Muscle of leg (tissue), 11 donors: ENCODE measurements around the gene PHLDB3. TPM values are rescaled to one million over a fixed set of nuclear protein-coding genes. Genes with fewer than 3 reads are reported as not detected.

Experiments
- DNase-seq: peaks from one replicate; pipeline ENCODE4 v3.0.0; 2013
- H3K27ac ChIP-seq: one replicate; pipeline ENCODE4 v1.5.1; 2013; ENCODE audit warnings: mild to moderate bottlenecking, low read length, control low read depth
- H3K27me3 ChIP-seq: one replicate; pipeline ENCODE4 v1.6.1; 2013; ENCODE audit warnings: low read length; ENCODE audit not compliant: control insufficient read depth, insufficient read depth
- H3K36me3 ChIP-seq: one replicate; pipeline ENCODE4 v1.6.1; 2013; ENCODE audit warnings: low read length; ENCODE audit not compliant: control insufficient read depth, insufficient read depth
- H3K4me1 ChIP-seq: one replicate; pipeline ENCODE4 v1.6.1; 2013; ENCODE audit warnings: low read length; ENCODE audit not compliant: control insufficient read depth, insufficient read depth
- H3K4me3 ChIP-seq: one replicate; pipeline ENCODE4 v1.5.1; 2013; ENCODE audit warnings: low read length, control low read depth
- H3K9me3 ChIP-seq: replicated peaks from 2 replicates; pipeline ENCODE4 v1.6.1; 2013; ENCODE audit warnings: low read depth, low read length; ENCODE audit not compliant: control insufficient read depth
- WGBS: methylation state at CpG from one replicate; pipeline ENCODE4 v1.1.5; 2013; ENCODE audit warnings: missing lambda C conversion rate; ENCODE audit not compliant: insufficient coverage; 5-methylcytosine and 5-hydroxymethylcytosine counted together
- polyA plus RNA-seq, 8 donors: library from polyadenylated mRNA; unstranded; fragments of 120-200 nt; gene quantifications; one replicate each; pipeline versions ENCODE4 v1.2.1 to v1.2.3, GENCODE V29; 2013; ENCODE audit warnings: inconsistent platforms in 1 of 8, low replicate concordance in 1 of 8; ENCODE audit not compliant: insufficient read length in 8 of 8, insufficient read depth in 1 of 8
- total RNA-seq: library from RNA; stranded (reverse); fragments of 120-200 nt; gene quantifications from one replicate; pipeline ENCODE4 v1.2.4, GENCODE V29; 2013

The PHLDB3 gene
- total and polyA plus RNA-seq, 9 donors = 2.8 to 8.0 (median 4.6) TPM

- no peak for DNase-seq
- 91% methylated on average over 5 of the region's 9 CpGs for WGBS
- H3K27me3 ChIP-seq = no peaks in the 10 kb centered on the region
- no peak overlapping the region for H3K4me3 ChIP-seq
- no peaks in the 10 kb centered on the region for H3K4me1 ChIP-seq
- H3K9me3 ChIP-seq = no peaks in the 10 kb centered on the region
- H3K27ac ChIP-seq = no peak overlapping the region
- peaks cover 65% of the 10 kb centered on the region for H3K36me3 ChIP-seq
Observed at GRCh38 chr19:43544077-43544476, 39.5 kb upstream of the PHLDB3 start.

- no peaks in the 10 kb centered on the region for H3K9me3 ChIP-seq
- H3K4me3 ChIP-seq = no peak overlapping the region
- no peak overlapping the region for H3K27ac ChIP-seq
- no peaks in the 10 kb centered on the region for H3K27me3 ChIP-seq
- no peaks in the 10 kb centered on the region for H3K4me1 ChIP-seq
- DNase-seq = no peak
- WGBS = 83% methylated on average over 1 of the region's 5 CpGs
- H3K36me3 ChIP-seq = peaks cover 73% of the 10 kb centered on the region
Observed at GRCh38 chr19:43541920-43542650, 37.5 kb upstream of the PHLDB3 start.

DNA sequence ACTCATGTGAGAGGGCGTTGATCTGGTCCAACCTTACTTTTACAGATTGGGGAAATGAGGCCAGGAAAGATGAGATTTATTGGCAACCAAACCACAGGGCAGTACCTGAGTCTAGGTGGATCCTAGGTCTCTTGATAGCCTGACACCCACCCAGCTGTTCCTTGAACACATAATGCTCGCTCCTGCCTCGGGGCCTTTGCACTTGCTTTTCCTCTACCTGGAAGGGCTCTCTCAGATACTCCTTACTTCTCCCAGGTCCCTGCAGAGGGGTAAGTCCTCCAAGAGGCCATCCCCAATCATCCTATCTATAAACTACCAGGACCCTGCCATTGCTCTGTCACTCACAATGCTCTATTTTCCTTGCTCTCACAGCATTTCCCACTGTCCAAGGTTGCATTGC, 35.8 kb upstream of the PHLDB3 start:
- Histone ChIP-seq H3K4me1 (peaks cover 4% of the 10 kb centered on the region), H3K27me3 (no peaks in the 10 kb centered on the region), H3K27ac (no peak overlapping the region), H3K9me3 (no peaks in the 10 kb centered on the region), H3K4me3 (no peak overlapping the region), H3K36me3 (peaks cover 67% of the 10 kb centered on the region)
- DNase-seq = no peak
- 100% methylated on average over 2 of the region's 3 CpGs for WGBS

DNA sequence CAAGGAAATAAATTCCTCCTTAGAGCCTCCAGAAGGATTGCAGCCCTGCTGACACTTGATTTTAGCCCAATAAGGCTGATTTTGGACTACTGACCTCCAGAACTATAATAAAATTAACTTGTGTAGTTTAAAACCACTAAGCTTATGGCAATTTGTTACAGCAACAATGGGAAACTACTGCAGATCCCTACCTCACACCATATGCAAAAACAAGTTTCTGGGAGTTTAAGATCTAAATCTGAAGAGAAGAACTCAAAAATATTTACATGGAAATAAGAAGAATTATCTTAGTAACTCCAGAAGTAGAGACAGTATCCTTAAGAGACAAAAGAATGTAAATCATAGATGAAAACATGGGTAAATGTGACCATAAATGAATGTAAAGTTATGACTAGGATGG, 34.4 kb upstream of the PHLDB3 start:
- H3K27me3 ChIP-seq = no peaks in the 10 kb centered on the region
- H3K9me3 ChIP-seq = no peaks in the 10 kb centered on the region
- no peak overlapping the region for H3K4me3 ChIP-seq
- H3K4me1 ChIP-seq = peaks cover 11% of the 10 kb centered on the region
- no peak overlapping the region for H3K27ac ChIP-seq
- no peak for DNase-seq
- peaks cover 54% of the 10 kb centered on the region for H3K36me3 ChIP-seq

DNA sequence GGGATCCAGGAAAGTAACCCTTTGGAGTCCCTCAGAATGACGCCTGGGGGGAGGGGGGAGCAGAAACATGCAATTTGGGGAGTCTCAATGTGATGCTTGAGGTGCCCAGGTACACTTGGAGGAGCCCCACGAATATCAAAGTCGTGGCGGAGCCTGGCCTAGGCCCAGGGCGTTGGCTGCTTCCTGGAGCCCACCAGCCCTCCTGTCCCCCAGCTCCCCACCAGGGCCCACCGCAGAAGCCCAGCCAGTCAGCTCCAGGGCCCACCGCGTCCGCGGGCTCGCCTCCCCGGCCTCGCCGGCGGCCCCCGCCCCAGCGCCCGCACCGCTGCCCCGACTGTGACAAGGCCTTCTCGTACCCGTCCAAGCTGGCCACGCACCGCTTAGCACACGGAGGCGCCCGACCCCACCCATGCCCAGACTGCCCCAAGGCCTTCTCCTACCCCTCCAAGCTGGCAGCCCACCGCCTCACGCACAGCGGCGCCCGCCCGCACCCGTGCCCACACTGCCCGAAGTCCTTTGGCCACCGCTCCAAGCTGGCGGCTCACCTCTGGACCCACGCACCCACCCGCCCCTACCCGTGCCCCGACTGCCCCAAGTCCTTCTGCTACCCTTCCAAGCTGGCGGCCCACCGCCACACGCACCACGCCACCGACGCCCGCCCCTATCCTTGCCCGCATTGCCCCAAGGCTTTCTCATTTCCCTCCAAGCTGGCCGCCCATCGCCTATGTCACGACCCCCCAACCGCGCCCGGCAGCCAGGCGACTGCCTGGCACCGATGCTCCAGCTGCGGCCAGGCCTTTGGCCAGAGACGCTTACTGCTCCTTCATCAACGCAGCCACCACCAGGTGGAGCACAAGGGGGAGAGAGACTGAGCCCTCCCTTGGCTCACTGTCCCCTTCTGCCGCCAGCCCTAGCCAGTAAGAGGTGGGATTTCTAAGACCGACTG, 30.5 kb upstream of the PHLDB3 start:
- Histone ChIP-seq H3K4me3 (no peak overlapping the region), H3K27me3 (no peaks in the 10 kb centered on the region), H3K36me3 (peaks cover 21% of the 10 kb centered on the region), H3K9me3 (no peaks in the 10 kb centered on the region), H3K27ac (peak overlapping the region; percentile 99), H3K4me1 (peaks cover 22% of the 10 kb centered on the region)
- DNase-seq = peak; percentile 85
- 37% methylated on average over 58 of the region's 62 CpGs for WGBS

- H3K36me3 ChIP-seq = peaks cover 18% of the 10 kb centered on the region
- H3K27me3 ChIP-seq = no peaks in the 10 kb centered on the region
- H3K9me3 ChIP-seq = no peaks in the 10 kb centered on the region
- peak overlapping the region; percentile 99 for H3K27ac ChIP-seq
- DNase-seq = no peak
- peak overlapping the region; percentile 70 for H3K4me3 ChIP-seq
- WGBS = 3% methylated on average over 16 of the region's 17 CpGs
- H3K4me1 ChIP-seq = peaks cover 22% of the 10 kb centered on the region
Observed at GRCh38 chr19:43534305-43534815, 29.8 kb upstream of the PHLDB3 start.

DNA sequence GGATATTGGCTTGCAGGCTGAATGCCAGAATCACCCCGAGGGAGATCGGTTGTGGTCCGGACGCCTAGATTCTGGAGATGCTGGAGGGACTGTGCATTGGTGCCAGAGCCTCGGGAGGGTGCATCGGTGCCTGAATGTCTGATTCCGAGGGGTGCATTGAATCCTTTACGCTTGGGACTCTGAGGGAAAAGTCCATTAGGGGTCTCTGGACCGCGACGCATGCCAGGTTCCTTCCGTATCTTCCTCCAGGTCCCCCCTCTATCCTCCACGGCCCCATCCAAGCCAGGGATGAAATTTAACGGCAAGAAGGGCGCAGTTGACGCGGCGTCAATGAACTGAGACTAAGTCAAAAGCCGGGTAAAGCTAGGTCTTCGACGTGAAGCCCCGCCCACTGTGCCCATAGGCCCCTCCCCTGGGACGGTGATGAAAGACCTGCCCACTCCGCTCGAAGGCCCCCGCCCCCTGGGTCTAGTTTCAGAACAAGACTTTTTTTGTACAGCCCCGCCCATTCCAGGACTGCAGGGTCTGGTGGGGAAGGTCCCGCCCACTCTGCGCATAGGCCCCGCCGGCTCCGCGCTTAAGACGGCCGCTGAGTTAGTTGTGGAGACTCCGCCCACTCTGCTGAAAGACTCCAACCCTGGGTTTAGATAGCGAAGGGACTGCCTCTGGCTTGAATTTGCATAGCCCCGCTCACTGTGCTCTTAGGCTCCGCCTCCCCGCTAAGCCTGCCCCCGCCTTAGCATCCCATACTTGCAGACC, 29.2 kb upstream of the PHLDB3 start:
- H3K9me3 ChIP-seq = no peaks in the 10 kb centered on the region
- H3K27me3 ChIP-seq = no peaks in the 10 kb centered on the region
- peak; percentile 100 for DNase-seq
- WGBS = under 1% methylated on average over 35 of the region's 41 CpGs
- H3K4me1 ChIP-seq = peaks cover 22% of the 10 kb centered on the region
- H3K36me3 ChIP-seq = peaks cover 17% of the 10 kb centered on the region
- peak overlapping the region; percentile 70 for H3K4me3 ChIP-seq
- peak overlapping the region; percentile 99 for H3K27ac ChIP-seq

- Histone ChIP-seq H3K4me3 (peak within 1 kb of the TSS; percentile 70), H3K27ac (peak within 1 kb of the TSS; percentile 99), H3K36me3 (peaks cover 10% of the 10 kb centered on the region), H3K27me3 (no peaks in the 10 kb centered on the region), H3K9me3 (no peaks in the 10 kb centered on the region), H3K4me1 (peaks cover 22% of the 10 kb centered on the region)
- peak; percentile 100 for DNase-seq
- WGBS = under 1% methylated on average over 39 of the region's 47 CpGs
Observed at GRCh38 chr19:43532962-43533545, 28.5 kb upstream of the PHLDB3 start, which contains the start of gene ZNF575. ZNF575 (plus strand) TSS chr19:43533188; CDS start chr19:43534423, 1,235 bp downstream.

- H3K4me3 ChIP-seq = peak overlapping the region; percentile 70
- no peaks in the 10 kb centered on the region for H3K9me3 ChIP-seq
- H3K27me3 ChIP-seq = no peaks in the 10 kb centered on the region
- H3K4me1 ChIP-seq = peaks cover 26% of the 10 kb centered on the region
- 5% methylated on average over 14 of the region's 16 CpGs for WGBS
- peaks cover 7% of the 10 kb centered on the region for H3K36me3 ChIP-seq
- H3K27ac ChIP-seq = peak overlapping the region; percentile 83
- no peak for DNase-seq
Observed at GRCh38 chr19:43532571-43532961, 28.0 kb upstream of the PHLDB3 start.
